Mesenchymal stem cell (in vitro differentiated cells and primary cell): Measurements from ENCODE around the gene MAP3K9. TPM values are rescaled to one million over a fixed set of nuclear protein-coding genes. Genes with fewer than 3 reads are reported as not detected.

Experiments used
- DNase-seq: peaks from one replicate; pipeline ENCODE4 v3.0.0-alpha.2; 2013
- H2AFZ ChIP-seq: one replicate; pipeline ENCODE4 v1.6.1; 2013; ENCODE audit warnings: low read depth, mild to moderate bottlenecking, control low read depth, inconsistent platforms, low read length, moderate library complexity
- H2AK5ac ChIP-seq: 2 replicates; pipeline ENCODE4 v1.6.1; 2013; ENCODE audit warnings: low read length, moderate library complexity, mild to moderate bottlenecking, inconsistent platforms; ENCODE audit not compliant: severe bottlenecking
- H2BK120ac ChIP-seq: one replicate; pipeline ENCODE4 v1.6.1; 2013; ENCODE audit warnings: low read depth, mild to moderate bottlenecking, inconsistent platforms, low read length, moderate library complexity
- H2BK12ac ChIP-seq, 2 experiments: one replicate each; pipeline ENCODE4 v1.6.1; 2013; ENCODE audit warnings: inconsistent platforms in 2 of 2, low read length in 2 of 2, mild to moderate bottlenecking in 2 of 2, moderate library complexity in 2 of 2, control low read depth in 1 of 2
- H2BK15ac ChIP-seq: one replicate; pipeline ENCODE4 v1.6.1; 2013; ENCODE audit warnings: mild to moderate bottlenecking, low read depth, inconsistent platforms; ENCODE audit not compliant: poor library complexity, severe bottlenecking
- H2BK5ac ChIP-seq: 2 replicates; pipeline ENCODE4 v1.6.1; 2013; ENCODE audit warnings: low read depth, mild to moderate bottlenecking, low read length, control low read depth, inconsistent platforms; ENCODE audit not compliant: poor library complexity, severe bottlenecking
- H3K14ac ChIP-seq, 2 experiments: one replicate each; pipeline ENCODE4 v1.6.1; 2013; ENCODE audit warnings: inconsistent platforms in 2 of 2, low read length in 2 of 2, control low read depth in 1 of 2, mild to moderate bottlenecking in 1 of 2, moderate library complexity in 1 of 2
- H3K18ac ChIP-seq, 2 experiments: one replicate each; pipeline ENCODE4 v1.6.1; 2013; ENCODE audit warnings: inconsistent platforms in 2 of 2, low read length in 2 of 2, control low read depth in 1 of 2, low read depth in 1 of 2, mild to moderate bottlenecking in 1 of 2
- H3K23ac ChIP-seq, 2 experiments: one replicate each; pipeline ENCODE4 v1.6.1; 2013; ENCODE audit warnings: inconsistent platforms in 2 of 2, low read length in 2 of 2, mild to moderate bottlenecking in 2 of 2, moderate library complexity in 2 of 2, control low read depth in 1 of 2
- H3K27ac ChIP-seq: 2 replicates; pipeline ENCODE4 v1.5.1; 2013; ENCODE audit warnings: mild to moderate bottlenecking, moderate library complexity, low read length, control low read depth, inconsistent platforms; ENCODE audit not compliant: poor library complexity, severe bottlenecking
- H3K27me3 ChIP-seq, 2 experiments: 2 replicates each; pipeline versions ENCODE4 v1.6.1 to v1.7.0; 2013; ENCODE audit warnings: low read length in 2 of 2, mild to moderate bottlenecking in 2 of 2, moderate library complexity in 2 of 2, control low read depth in 1 of 2, inconsistent platforms in 1 of 2; ENCODE audit not compliant: control insufficient read depth in 1 of 2, insufficient read depth in 1 of 2
- H3K36me3 ChIP-seq, 2 experiments: 2 replicates each; pipeline versions ENCODE4 v1.6.1 to v1.7.0; 2013; ENCODE audit warnings: low read length in 2 of 2, control low read depth in 1 of 2, inconsistent platforms in 1 of 2, low read depth in 1 of 2, mild to moderate bottlenecking in 1 of 2; ENCODE audit not compliant: insufficient read depth in 2 of 2, control insufficient read depth in 1 of 2
- H3K4ac ChIP-seq, 2 experiments: one replicate each; pipeline ENCODE4 v1.6.1; 2013; ENCODE audit warnings: inconsistent platforms in 2 of 2, low read length in 2 of 2, mild to moderate bottlenecking in 2 of 2, moderate library complexity in 2 of 2, control low read depth in 1 of 2, low read depth in 1 of 2
- H3K4me1 ChIP-seq: 2 replicates; pipeline ENCODE4 v1.6.1; 2013; ENCODE audit warnings: low read depth, low read length, control low read depth; ENCODE audit not compliant: control insufficient read depth, insufficient read depth
- H3K4me2 ChIP-seq: 2 replicates; pipeline ENCODE4 v1.6.1; 2013; ENCODE audit warnings: low read length, mild to moderate bottlenecking, inconsistent platforms; ENCODE audit not compliant: poor library complexity, severe bottlenecking
- H3K4me3 ChIP-seq, 2 experiments: 2 replicates each; pipeline versions ENCODE4 v1.5.1 to v1.7.0; 2013; ENCODE audit warnings: low read length in 2 of 2, mild to moderate bottlenecking in 2 of 2, control low read depth in 1 of 2, low read depth in 1 of 2; ENCODE audit not compliant: insufficient read depth in 1 of 2
- H3K79me1 ChIP-seq: replicated peaks from 2 replicates; pipeline ENCODE4 v1.6.1; 2013; ENCODE audit warnings: mild to moderate bottlenecking, control low read depth, low read length, inconsistent platforms; ENCODE audit not compliant: poor library complexity, severe bottlenecking
- H3K9ac ChIP-seq: 2 replicates; pipeline ENCODE4 v1.7.0; 2013; ENCODE audit warnings: mild to moderate bottlenecking, low read length, moderate library complexity
- H3K9me3 ChIP-seq: 2 replicates; pipeline ENCODE4 v1.7.0; 2013; ENCODE audit warnings: mild to moderate bottlenecking, low read length; ENCODE audit not compliant: control insufficient read depth
- H4K8ac ChIP-seq: one replicate; pipeline ENCODE4 v1.6.1; 2013; ENCODE audit warnings: inconsistent platforms, mild to moderate bottlenecking, low read length, moderate library complexity
- H4K91ac ChIP-seq: one replicate; pipeline ENCODE4 v1.6.1; 2013; ENCODE audit warnings: mild to moderate bottlenecking, low read length, inconsistent platforms
- WGBS: methylation state at CpG from one replicate; pipeline ENCODE4 v1.1.7; 2013; ENCODE audit warnings: mixed read lengths; 5-methylcytosine and 5-hydroxymethylcytosine counted together
- polyA plus RNA-seq, 2 experiments: library from polyadenylated mRNA; stranded (reverse); fragments of 200-250 nt; gene quantifications; one replicate each; pipeline ENCODE4 v1.2.3, GENCODE V29; 2013

The MAP3K9 gene
- 0.41 TPM for polyA plus RNA-seq (2013, experiment 1 of 2)
- 0.45 TPM for polyA plus RNA-seq (2013, experiment 2 of 2)

- Histone ChIP-seq H3K9me3 (no peaks in the 10 kb centered on the region), H3K27ac (peak within 1 kb of the TSS; percentile 61), H3K14ac (peak within 1 kb of the TSS in 1 of 2 experiments; percentile 62), H4K91ac (no peak within 1 kb of the TSS), H3K4me3 (peak within 1 kb of the TSS; percentile 68 to 97), H2AK5ac (no peak within 1 kb of the TSS), H3K4me1 (peaks cover 9% of the 10 kb centered on the region), H4K8ac (no peak within 1 kb of the TSS), H3K27me3 (peaks cover 0 to 82% of the 10 kb centered on the region in 2 experiments), H2BK5ac (no peak within 1 kb of the TSS), H3K79me1 (peaks cover 27% of the 10 kb centered on the region), H3K18ac (no peak within 1 kb of the TSS), H3K36me3 (peaks cover 0 to 2% of the 10 kb centered on the region in 2 experiments), H3K23ac (peak within 1 kb of the TSS in 1 of 2 experiments; percentile 49), H3K9ac (no peak within 1 kb of the TSS), H3K4ac (no peak within 1 kb of the TSS), H2BK15ac (peak within 1 kb of the TSS; percentile 44), H3K4me2 (peak within 1 kb of the TSS; percentile 89), H2AFZ (peak within 1 kb of the TSS; percentile 84), H2BK120ac (no peak within 1 kb of the TSS), H2BK12ac (no peak within 1 kb of the TSS)
- DNase-seq = peak; percentile 60
- 1% methylated on average over 68 of the region's 89 CpGs for WGBS
Observed at GRCh38 chr14:70809225-70810219, at the start of gene MAP3K9. MAP3K9 (minus strand) TSS chr14:70809513; CDS start chr14:70809171, 342 bp downstream.

DNA sequence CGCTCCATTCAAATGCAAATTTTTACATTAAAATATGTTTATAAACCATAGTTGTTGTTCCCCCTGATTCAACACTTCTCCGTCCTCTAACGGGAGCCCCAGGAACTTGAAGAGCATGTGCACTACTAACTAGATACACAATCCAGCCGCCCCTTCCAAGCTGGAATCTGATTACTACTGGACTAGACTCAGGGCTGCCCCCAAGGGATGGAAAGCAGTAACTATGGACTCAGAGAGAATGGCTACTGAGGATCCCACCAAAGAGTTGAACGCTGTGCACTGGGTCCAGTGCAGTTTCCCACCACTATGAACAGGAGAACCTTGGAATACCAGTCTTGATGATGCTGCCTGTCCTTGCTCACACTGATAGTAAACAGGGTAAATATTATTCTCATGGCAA, 49.3 kb upstream of the MAP3K9 start:
- Histone ChIP-seq H3K4ac (no peak overlapping the region), H3K79me1 (no peaks in the 10 kb centered on the region), H3K27ac (no peak overlapping the region), H3K4me2 (no peak overlapping the region), H4K8ac (no peak overlapping the region), H3K9me3 (no peaks in the 10 kb centered on the region), H3K4me3 (no peak overlapping the region), H3K14ac (no peak overlapping the region), H3K18ac (no peak overlapping the region), H3K36me3 (no peaks in the 10 kb centered on the region), H3K9ac (no peak overlapping the region), H4K91ac (no peak overlapping the region), H2BK15ac (no peak overlapping the region), H3K23ac (no peak overlapping the region), H2BK5ac (no peak overlapping the region), H2BK120ac (no peak overlapping the region), H3K4me1 (no peaks in the 10 kb centered on the region), H2BK12ac (no peak overlapping the region), H2AK5ac (peak overlapping the region; percentile 13), H2AFZ (no peak overlapping the region), H3K27me3 (peaks cover 0 to 3% of the 10 kb centered on the region in 2 experiments)
- 95% methylated on average over 5 of the region's 5 CpGs for WGBS
- no peak for DNase-seq

DNA sequence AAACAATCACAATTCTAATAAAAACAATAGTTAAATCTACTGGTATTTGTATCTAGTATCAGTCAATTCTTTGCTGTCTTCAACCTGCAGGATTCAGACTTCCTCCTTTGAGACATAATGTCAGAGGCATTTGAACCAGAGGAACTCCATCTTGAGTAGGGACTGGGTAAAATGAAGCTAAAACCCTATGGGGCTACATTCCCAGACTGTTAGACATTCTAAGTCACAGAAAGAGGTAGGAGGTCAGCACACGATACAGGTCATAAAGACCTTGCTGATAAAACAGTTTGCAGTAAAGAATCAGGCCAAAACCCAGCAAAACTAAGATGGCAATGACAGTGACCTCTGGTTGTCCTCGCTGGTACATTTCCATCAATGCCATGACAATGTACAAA, 48.2 kb upstream of the MAP3K9 start:
- WGBS = 85% methylated on average over 2 of the region's 2 CpGs
- Histone ChIP-seq H3K4ac (peak overlapping the region in 1 of 2 experiments; percentile 81), H2BK15ac (no peak overlapping the region), H2AK5ac (no peak overlapping the region), H3K4me2 (no peak overlapping the region), H4K8ac (no peak overlapping the region), H3K9me3 (no peaks in the 10 kb centered on the region), H2BK120ac (no peak overlapping the region), H3K9ac (no peak overlapping the region), H2AFZ (no peak overlapping the region), H3K23ac (no peak overlapping the region), H3K36me3 (no peaks in the 10 kb centered on the region), H2BK12ac (peak overlapping the region; percentile 66 to 83), H3K4me3 (no peak overlapping the region), H3K27ac (peak overlapping the region; percentile 74), H3K14ac (no peak overlapping the region), H3K18ac (no peak overlapping the region), H3K27me3 (peaks cover 0 to 3% of the 10 kb centered on the region in 2 experiments), H2BK5ac (no peak overlapping the region), H3K79me1 (no peaks in the 10 kb centered on the region), H3K4me1 (no peaks in the 10 kb centered on the region), H4K91ac (peak overlapping the region; percentile 39)
- DNase-seq = peak; percentile 30

GRCh38 chr14:70856851-70857495, 47.7 kb upstream of the MAP3K9 start:
- H4K91ac ChIP-seq = no peak overlapping the region
- H3K9me3 ChIP-seq = no peaks in the 10 kb centered on the region
- H3K23ac ChIP-seq = no peak overlapping the region
- H3K79me1 ChIP-seq = no peaks in the 10 kb centered on the region
- H4K8ac ChIP-seq = no peak overlapping the region
- H3K27ac ChIP-seq = peak overlapping the region; percentile 74
- no peak overlapping the region for H3K4me3 ChIP-seq
- H2BK15ac ChIP-seq = no peak overlapping the region
- DNase-seq = peak; percentile 89
- H2BK5ac ChIP-seq = no peak overlapping the region
- peak overlapping the region; percentile 44 for H2AFZ ChIP-seq
- no peaks in the 10 kb centered on the region for H3K4me1 ChIP-seq
- H3K14ac ChIP-seq = no peak overlapping the region
- H3K9ac ChIP-seq = no peak overlapping the region
- no peak overlapping the region for H3K18ac ChIP-seq
- H2BK12ac ChIP-seq = no peak overlapping the region
- no CpG with 5 or more reads among the region's 2 CpGs for WGBS
- no peak overlapping the region for H2BK120ac ChIP-seq
- H3K4ac ChIP-seq = no peak overlapping the region
- no peaks in the 10 kb centered on the region for H3K36me3 ChIP-seq
- no peak overlapping the region for H3K4me2 ChIP-seq
- H3K27me3 ChIP-seq = peaks cover 0 to 3% of the 10 kb centered on the region in 2 experiments
- H2AK5ac ChIP-seq = no peak overlapping the region
